Panc1 (cell line): ENCODE measurements around the gene BHLHE40. TPM values are rescaled to one million over a fixed set of nuclear protein-coding genes. Genes with fewer than 3 reads are reported as not detected.

Experiments used
- ATAC-seq: fragments of 200-7000 bp; cut with Tn5 transposase; 2 replicates; pipeline ENCODE4 v1.9.1; 2020; ENCODE audit warnings: mild to moderate bottlenecking, moderate library complexity
- BruUV-seq: library from RNA; stranded (reverse); fragments of 400-500 nt; replicated peaks from 2 replicates; lab custom pipeline; 2021; lab: Mats Ljungman, UMichigan
- CTCF ChIA-PET: fragments of 300-600 bp; sonication (Branson Sonifier 250); formaldehyde crosslinking; loops from one replicate; lab custom pipeline; 2022; ENCODE audit warnings: antibody characterized with exemption; lab: Charles Lee
- POLR2A ChIA-PET: fragments of 300-600 bp; sonication (Branson Sonifier 250); formaldehyde crosslinking; loops from one replicate; lab custom pipeline; 2022; ENCODE audit warnings: antibody characterized with exemption; lab: Charles Lee
- DNase-seq: peaks from one replicate; pipeline ENCODE4 v3.0.0-alpha.2; 2010; ENCODE audit warnings: low read depth, low spot score
- H3K27ac ChIP-seq: 2 replicates; pipeline ENCODE4 v1.5.1; 2011; ENCODE audit warnings: mild to moderate bottlenecking, low read length, inconsistent platforms
- H3K27me3 ChIP-seq: fragments of 200-500 bp; sonication (Bioruptor generic); 2 replicates; pipeline ENCODE4 v1.6.0; 2014; ENCODE audit warnings: low read length, inconsistent platforms; ENCODE audit not compliant: control insufficient read depth, insufficient read depth
- H3K36me3 ChIP-seq: fragments of 200-500 bp; sonication (Bioruptor generic); 2 replicates; pipeline ENCODE4 v1.5.1; 2014; ENCODE audit warnings: inconsistent platforms, mild to moderate bottlenecking, low read length, moderate library complexity; ENCODE audit not compliant: control insufficient read depth, insufficient read depth
- H3K4me1 ChIP-seq: 2 replicates; pipeline ENCODE4 v1.5.1; 2011; ENCODE audit warnings: inconsistent platforms, mild to moderate bottlenecking, low read length, moderate library complexity; ENCODE audit not compliant: control insufficient read depth, insufficient read depth
- H3K4me3 ChIP-seq, 2 experiments: 2 replicates each; pipeline ENCODE4 v1.5.1; 2011 to 2012; ENCODE audit warnings: low read depth in 2 of 2, low read length in 2 of 2, mild to moderate bottlenecking in 2 of 2, inconsistent platforms in 1 of 2, moderate library complexity in 1 of 2
- H3K9me3 ChIP-seq: fragments of 200-500 bp; sonication (Bioruptor generic); 2 replicates; pipeline ENCODE4 v1.5.1; 2014; ENCODE audit warnings: low read depth, mild to moderate bottlenecking, inconsistent platforms, low read length, moderate library complexity; ENCODE audit not compliant: control insufficient read depth, insufficient read depth
- POLR2AphosphoS5 ChIP-seq: IDR thresholded peaks from 2 replicates; pipeline ENCODE4 v1.6.1; 2012; ENCODE audit warnings: mild to moderate bottlenecking, low read depth, low read length, moderate library complexity
- SIN3A ChIP-seq: IDR thresholded peaks from 2 replicates; pipeline ENCODE4 v1.6.1; 2012; ENCODE audit warnings: low read depth, mild to moderate bottlenecking, low read length, moderate library complexity, borderline replicate concordance; ENCODE audit not compliant: insufficient read depth
- TCF7L2 ChIP-seq: IDR thresholded peaks from 2 replicates; pipeline ENCODE4 v1.6.1; 2011; ENCODE audit warnings: mild to moderate bottlenecking, low read depth, low read length, inconsistent platforms
- in situ Hi-C: cut with HindIII; loops from 2 replicates; pipeline ENCODE4 v1.10.0; 2016; ENCODE audit warnings: low sequenced_read_pairs, low pct_unique_long_range_greater_than_20kb
- intact Hi-C: fragments of 100-400 bp; cut with micrococcal nuclease; formaldehyde crosslinking; loops from one replicate; pipeline ENCODE4 v1.10.0; 2022; ENCODE audit not compliant: unreplicated experiment
- total RNA-seq: library from RNA; stranded (reverse); gene quantifications from one replicate; pipeline ENCODE4 v1.2.1, GENCODE V29; 2021; ENCODE audit not compliant: unreplicated experiment
- TF ChIP-seq, protein P1 (sequence below): fragments of 450-650 bp; IDR thresholded peaks from 2 replicates; pipeline ENCODE4 v1.5.1; 2017; ENCODE audit warnings: mild to moderate bottlenecking
- TF ChIP-seq, protein P2 (sequence below), 2 experiments: IDR thresholded peaks; 2 replicates each; pipeline ENCODE4 v1.6.1; 2011 to 2012; ENCODE audit warnings: low read depth in 2 of 2, control low read depth in 1 of 2, low read length in 1 of 2, mild to moderate bottlenecking in 1 of 2, moderate library complexity in 1 of 2; ENCODE audit not compliant: insufficient read depth in 1 of 2

BHLHE40 gene
- total RNA-seq, 1 experiment from 2014 or later, result 78.4 TPM

- no peak for DNase-seq
Measured at GRCh38 chr3:4974154-4974553, 5.1 kb upstream of the BHLHE40 start.

GRCh38 chr3:4976109-4976508, 3.1 kb upstream of the BHLHE40 start:
- Histone ChIP-seq H3K9me3 (no peaks in the 10 kb centered on the region), H3K36me3 (no peaks in the 10 kb centered on the region; the same call in 1 of the 2 replicates), H3K27ac (peak overlapping the region; percentile 97), H3K27me3 (no peaks in the 10 kb centered on the region), H3K4me3 (no peak overlapping the region), H3K4me1 (peaks cover 18% of the 10 kb centered on the region)
- ChIA-PET POLR2A (interaction anchor here (1.0 to 1.4 kb wide), 2 partner anchors 9 to 50 kb away, joined by 7 to 9 read pairs; no protein-coding TSS in a partner anchor), CTCF (interaction anchor here (1.0 to 2.1 kb wide), 3 partner anchors 51 to 265 kb away, joined by 3 to 14 read pairs (median 8); no protein-coding TSS in a partner anchor)
- BruUV-seq, result no TSS peak
- DNase-seq, result no peak
- intact Hi-C loops, result loop anchor here (1.0 to 5.0 kb wide), 2 partner anchors 254 to 319 kb away; no protein-coding TSS in a partner anchor
- TF ChIP-seq SIN3A, result no peak
- TF ChIP-seq TCF7L2, result no peak
- TF ChIP-seq, protein P1, sequence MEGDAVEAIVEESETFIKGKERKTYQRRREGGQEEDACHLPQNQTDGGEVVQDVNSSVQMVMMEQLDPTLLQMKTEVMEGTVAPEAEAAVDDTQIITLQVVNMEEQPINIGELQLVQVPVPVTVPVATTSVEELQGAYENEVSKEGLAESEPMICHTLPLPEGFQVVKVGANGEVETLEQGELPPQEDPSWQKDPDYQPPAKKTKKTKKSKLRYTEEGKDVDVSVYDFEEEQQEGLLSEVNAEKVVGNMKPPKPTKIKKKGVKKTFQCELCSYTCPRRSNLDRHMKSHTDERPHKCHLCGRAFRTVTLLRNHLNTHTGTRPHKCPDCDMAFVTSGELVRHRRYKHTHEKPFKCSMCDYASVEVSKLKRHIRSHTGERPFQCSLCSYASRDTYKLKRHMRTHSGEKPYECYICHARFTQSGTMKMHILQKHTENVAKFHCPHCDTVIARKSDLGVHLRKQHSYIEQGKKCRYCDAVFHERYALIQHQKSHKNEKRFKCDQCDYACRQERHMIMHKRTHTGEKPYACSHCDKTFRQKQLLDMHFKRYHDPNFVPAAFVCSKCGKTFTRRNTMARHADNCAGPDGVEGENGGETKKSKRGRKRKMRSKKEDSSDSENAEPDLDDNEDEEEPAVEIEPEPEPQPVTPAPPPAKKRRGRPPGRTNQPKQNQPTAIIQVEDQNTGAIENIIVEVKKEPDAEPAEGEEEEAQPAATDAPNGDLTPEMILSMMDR, result peak; percentile 85
- TF ChIP-seq, protein P2, sequence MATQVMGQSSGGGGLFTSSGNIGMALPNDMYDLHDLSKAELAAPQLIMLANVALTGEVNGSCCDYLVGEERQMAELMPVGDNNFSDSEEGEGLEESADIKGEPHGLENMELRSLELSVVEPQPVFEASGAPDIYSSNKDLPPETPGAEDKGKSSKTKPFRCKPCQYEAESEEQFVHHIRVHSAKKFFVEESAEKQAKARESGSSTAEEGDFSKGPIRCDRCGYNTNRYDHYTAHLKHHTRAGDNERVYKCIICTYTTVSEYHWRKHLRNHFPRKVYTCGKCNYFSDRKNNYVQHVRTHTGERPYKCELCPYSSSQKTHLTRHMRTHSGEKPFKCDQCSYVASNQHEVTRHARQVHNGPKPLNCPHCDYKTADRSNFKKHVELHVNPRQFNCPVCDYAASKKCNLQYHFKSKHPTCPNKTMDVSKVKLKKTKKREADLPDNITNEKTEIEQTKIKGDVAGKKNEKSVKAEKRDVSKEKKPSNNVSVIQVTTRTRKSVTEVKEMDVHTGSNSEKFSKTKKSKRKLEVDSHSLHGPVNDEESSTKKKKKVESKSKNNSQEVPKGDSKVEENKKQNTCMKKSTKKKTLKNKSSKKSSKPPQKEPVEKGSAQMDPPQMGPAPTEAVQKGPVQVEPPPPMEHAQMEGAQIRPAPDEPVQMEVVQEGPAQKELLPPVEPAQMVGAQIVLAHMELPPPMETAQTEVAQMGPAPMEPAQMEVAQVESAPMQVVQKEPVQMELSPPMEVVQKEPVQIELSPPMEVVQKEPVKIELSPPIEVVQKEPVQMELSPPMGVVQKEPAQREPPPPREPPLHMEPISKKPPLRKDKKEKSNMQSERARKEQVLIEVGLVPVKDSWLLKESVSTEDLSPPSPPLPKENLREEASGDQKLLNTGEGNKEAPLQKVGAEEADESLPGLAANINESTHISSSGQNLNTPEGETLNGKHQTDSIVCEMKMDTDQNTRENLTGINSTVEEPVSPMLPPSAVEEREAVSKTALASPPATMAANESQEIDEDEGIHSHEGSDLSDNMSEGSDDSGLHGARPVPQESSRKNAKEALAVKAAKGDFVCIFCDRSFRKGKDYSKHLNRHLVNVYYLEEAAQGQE (IDR thresholded peaks at IDR 0.05; ENCODE audit: insufficient read depth in 1 of 2, low read depth in 2 of 2, low read length in 1 of 2), result no peak
- peak; percentile 36; the same call in 1 of the 2 replicates for TF ChIP-seq POLR2AphosphoS5
- in situ Hi-C loops, result no loop called here
- peak; percentile 43 for ATAC-seq

More at GRCh38 chr3:4974154-4974553, 5.1 kb upstream of the BHLHE40 start:
- Histone ChIP-seq H3K9me3 (no peaks in the 10 kb centered on the region), H3K27ac (no peak overlapping the region; the same call in 1 of the 2 replicates), H3K4me3 (no peak overlapping the region), H3K4me1 (peaks cover 18% of the 10 kb centered on the region), H3K27me3 (no peaks in the 10 kb centered on the region), H3K36me3 (no peaks in the 10 kb centered on the region)
- TF ChIP-seq SIN3A (no peak), POLR2AphosphoS5 (no peak), TCF7L2 (no peak)
- TF ChIP-seq, protein P2 (IDR thresholded peaks at IDR 0.05; ENCODE audit: insufficient read depth in 1 of 2, low read depth in 2 of 2, low read length in 1 of 2), result no peak
- TF ChIP-seq, protein P1, result no peak
- intact Hi-C loops, result no loop called here
- in situ Hi-C loops, result no loop called here
- ChIA-PET POLR2A (no interaction called here), CTCF (no interaction called here)
- ATAC-seq, result no peak
- no TSS peak for BruUV-seq
